HEK293T (cell line): Measurements from ENCODE around the gene CDK5RAP2.
A peak's percentile ranks its signal among the peaks of the same experiment; 100 is the strongest.

Experiments
- CTCF ChIA-PET: fragments of 350-600 bp; formaldehyde crosslinking; extraction: SDS; loops from one replicate; lab custom pipeline; 2021; ENCODE audit warnings: antibody characterized with exemption, inconsistent platforms; lab: Yijun Ruan, JAX
- POLR2A ChIA-PET: fragments of 350-600 bp; formaldehyde crosslinking; extraction: SDS; loops from one replicate; lab custom pipeline; 2020; ENCODE audit warnings: antibody characterized with exemption, inconsistent platforms; lab: Yijun Ruan, JAX
- DNase-seq: peaks from one replicate; pipeline ENCODE4 v3.0.0; 2012; ENCODE audit warnings: mixed read lengths; ENCODE audit errors: extremely low spot score
- ARNT ChIP-seq: fragments of 450-650 bp; IDR thresholded peaks from 2 replicates; pipeline ENCODE4 v1.6.1; 2017; ENCODE audit warnings: mild to moderate bottlenecking
- BHLHE40 ChIP-seq: fragments of 450-650 bp; IDR thresholded peaks from 2 replicates; pipeline ENCODE4 v1.6.1; 2016; ENCODE audit warnings: mild to moderate bottlenecking, moderate library complexity, borderline replicate concordance
- CTBP1 ChIP-seq: fragments of 450-650 bp; IDR thresholded peaks from 2 replicates; pipeline ENCODE4 v1.6.1; 2016; ENCODE audit warnings: borderline replicate concordance
- ELF4 ChIP-seq: fragments of 450-650 bp; IDR thresholded peaks from 2 replicates; pipeline ENCODE4 v1.6.1; 2017; ENCODE audit warnings: antibody characterized with exemption
- FOXA1 ChIP-seq: fragments of 450-650 bp; IDR thresholded peaks from 2 replicates; pipeline ENCODE4 v1.6.1; 2016; ENCODE audit warnings: mild to moderate bottlenecking
- FOXK2 ChIP-seq: fragments of 450-650 bp; IDR thresholded peaks from 2 replicates; pipeline ENCODE4 v1.6.1; 2016; ENCODE audit warnings: mild to moderate bottlenecking
- FOXM1 ChIP-seq: fragments of 450-650 bp; IDR thresholded peaks from 2 replicates; pipeline ENCODE4 v1.6.1; 2017; ENCODE audit warnings: mild to moderate bottlenecking, borderline replicate concordance
- HDGF ChIP-seq: fragments of 450-650 bp; IDR thresholded peaks from 2 replicates; pipeline ENCODE4 v1.6.1; 2017; ENCODE audit warnings: antibody characterized with exemption, borderline replicate concordance
- L3MBTL2 ChIP-seq: fragments of 450-650 bp; conservative IDR thresholded peaks from 2 replicates; pipeline ENCODE4 v1.6.1; 2016; ENCODE audit warnings: mild to moderate bottlenecking
- LEF1 ChIP-seq: fragments of 450-650 bp; IDR thresholded peaks from 2 replicates; pipeline ENCODE4 v1.6.1; 2017; ENCODE audit warnings: mild to moderate bottlenecking, borderline replicate concordance
- NFRKB ChIP-seq: fragments of 450-650 bp; IDR thresholded peaks from 2 replicates; pipeline ENCODE4 v1.6.1; 2016; ENCODE audit warnings: mild to moderate bottlenecking, moderate library complexity
- SP1 ChIP-seq: fragments of 450-650 bp; IDR thresholded peaks from 2 replicates; pipeline ENCODE4 v1.6.1; 2017
- SUZ12 ChIP-seq: fragments of 450-650 bp; IDR thresholded peaks from 2 replicates; pipeline ENCODE4 v1.6.1; 2016; ENCODE audit warnings: mild to moderate bottlenecking
- TARDBP ChIP-seq: fragments of 450-650 bp; IDR thresholded peaks from 2 replicates; pipeline ENCODE4 v1.6.1; 2016
- ZNF384 ChIP-seq: fragments of 450-650 bp; IDR thresholded peaks from 2 replicates; pipeline ENCODE4 v1.6.1; 2016
- TF ChIP-seq, protein P1 (sequence below): fragments of 450-650 bp; IDR thresholded peaks from 2 replicates; pipeline ENCODE4 v1.6.1; 2016

CDK5RAP2 gene

DNA sequence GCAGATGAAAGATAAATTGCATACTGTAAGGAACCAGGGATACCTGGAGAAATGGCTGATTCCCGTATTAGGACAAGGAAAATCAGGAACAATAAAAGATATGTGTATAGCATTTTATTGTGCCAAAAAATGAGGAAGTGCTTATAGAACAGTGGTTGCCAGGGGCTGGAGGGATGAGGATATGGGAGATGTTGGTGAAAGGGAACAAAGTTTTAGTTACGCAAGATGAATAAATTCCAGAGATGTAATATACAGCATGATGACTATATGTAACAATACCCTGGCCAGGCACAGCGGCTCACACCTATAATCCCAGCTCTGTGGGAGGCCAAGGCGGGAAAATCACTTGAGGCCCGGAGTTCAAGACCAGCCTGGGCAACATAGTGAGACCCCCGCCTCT lies 101.8 kb downstream of the CDK5RAP2 start:
- no peak for DNase-seq
- POLR2A ChIA-PET = no interaction called here
- TF ChIP-seq HDGF (no peak), ELF4 (no peak), FOXM1 (no peak), FOXK2 (no peak), FOXA1 (no peak), ARNT (no peak)
- CTCF ChIA-PET = interaction anchor here (1.0 to 1.5 kb wide), 3 partner anchors 37 to 369 kb away, joined by 3 to 5 read pairs (median 4); no protein-coding TSS in a partner anchor

DNA sequence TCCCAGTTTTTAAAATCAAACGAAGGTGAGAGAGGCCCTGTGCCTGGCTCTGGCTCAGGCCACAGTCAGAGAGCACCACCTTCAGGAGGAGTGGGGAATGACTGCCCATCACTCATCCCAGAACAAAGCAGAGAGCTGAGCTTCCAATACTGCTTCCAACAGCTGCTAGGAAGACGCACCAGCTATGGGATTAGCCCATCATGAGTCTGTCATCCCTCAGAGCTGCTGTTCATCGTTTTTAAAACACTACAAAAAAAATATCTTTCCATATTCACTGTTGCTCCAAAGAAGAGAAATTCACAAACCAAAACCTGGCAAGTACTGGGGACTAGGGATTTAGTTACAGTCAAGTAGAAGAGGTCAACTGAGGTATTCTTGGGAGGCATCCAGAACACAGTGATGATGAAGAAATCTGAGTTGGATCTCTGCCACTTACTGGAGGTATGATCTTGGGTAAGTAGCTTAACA lies 102.4 kb downstream of the CDK5RAP2 start:
- POLR2A ChIA-PET = no interaction called here
- TF ChIP-seq FOXK2 = no peak
- TF ChIP-seq, protein P1, sequence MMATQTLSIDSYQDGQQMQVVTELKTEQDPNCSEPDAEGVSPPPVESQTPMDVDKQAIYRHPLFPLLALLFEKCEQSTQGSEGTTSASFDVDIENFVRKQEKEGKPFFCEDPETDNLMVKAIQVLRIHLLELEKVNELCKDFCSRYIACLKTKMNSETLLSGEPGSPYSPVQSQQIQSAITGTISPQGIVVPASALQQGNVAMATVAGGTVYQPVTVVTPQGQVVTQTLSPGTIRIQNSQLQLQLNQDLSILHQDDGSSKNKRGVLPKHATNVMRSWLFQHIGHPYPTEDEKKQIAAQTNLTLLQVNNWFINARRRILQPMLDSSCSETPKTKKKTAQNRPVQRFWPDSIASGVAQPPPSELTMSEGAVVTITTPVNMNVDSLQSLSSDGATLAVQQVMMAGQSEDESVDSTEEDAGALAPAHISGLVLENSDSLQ = peak; percentile 77
- CTCF ChIA-PET = interaction anchor here (0.7 to 1.5 kb wide), 11 partner anchors 17 to 369 kb away, joined by 3 to 5 read pairs (median 3); no protein-coding TSS in a partner anchor
- peak; percentile 69 for DNase-seq

DNA sequence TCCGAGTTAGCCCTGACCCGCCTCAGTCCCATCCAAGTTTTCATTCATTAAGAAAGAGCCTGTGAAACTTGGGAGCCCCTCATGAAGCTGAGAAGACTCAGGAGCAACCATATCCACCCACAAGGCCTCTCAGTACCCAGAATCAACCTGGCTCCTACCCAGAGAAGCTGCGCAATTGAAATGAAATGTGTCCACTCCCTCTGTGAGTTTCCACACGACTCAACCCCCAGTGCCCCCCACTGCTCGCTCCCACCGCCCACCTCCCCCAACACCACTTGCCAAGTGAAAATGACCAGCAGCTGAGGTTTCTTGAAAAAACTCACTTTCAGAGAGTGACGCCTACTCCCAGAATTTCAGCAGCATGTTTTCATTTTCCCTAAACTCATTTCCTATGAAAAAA lies 104.6 kb downstream of the CDK5RAP2 start:
- POLR2A ChIA-PET = no interaction called here
- no peak for DNase-seq
- TF ChIP-seq ARNT (no peak), SUZ12 (no peak), BHLHE40 (no peak), CTBP1 (no peak), SP1 (no peak), FOXK2 (no peak), FOXM1 (no peak), LEF1 (no peak), NFRKB (no peak), TARDBP (no peak), L3MBTL2 (no peak), FOXA1 (no peak), HDGF (no peak), ZNF384 (no peak), ELF4 (no peak)
- TF ChIP-seq, protein P1 = no peak
- CTCF ChIA-PET = interaction anchor here (0.6 kb wide), 1 partner anchor 56 kb away, joined by 4 read pairs; no protein-coding TSS in a partner anchor

DNA sequence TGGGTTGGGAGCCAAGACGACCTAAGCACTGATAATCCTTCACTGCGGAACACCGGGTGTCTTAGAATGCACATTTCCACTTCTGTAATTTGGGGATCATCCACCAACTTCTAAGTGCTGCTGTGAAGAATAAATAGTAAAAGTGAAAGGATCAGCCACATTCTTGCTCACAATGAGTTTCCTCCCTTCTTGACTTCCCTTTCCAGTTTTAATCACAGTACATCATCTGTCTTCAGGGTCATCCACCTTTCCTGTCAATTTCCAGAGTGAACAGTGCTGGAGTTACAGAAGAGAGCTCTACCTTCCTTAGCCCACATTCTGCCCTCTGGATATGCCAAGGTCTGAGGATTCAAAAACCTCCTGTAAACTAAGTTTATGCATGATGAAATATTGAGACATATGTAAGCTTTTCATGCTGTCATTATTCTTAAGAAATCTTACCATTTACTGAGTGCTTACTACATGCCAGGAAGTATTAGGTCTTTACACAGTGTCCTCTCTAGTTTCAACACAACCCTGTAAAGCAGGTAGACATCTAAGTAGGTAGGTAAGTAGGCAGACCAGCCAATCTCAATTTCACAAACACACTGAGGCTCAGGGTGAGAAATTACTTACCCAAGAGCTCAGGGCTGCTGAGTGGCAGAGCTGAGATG lies 105.2 kb downstream of the CDK5RAP2 start:
- TF ChIP-seq L3MBTL2 (no peak), FOXK2 (no peak), SP1 (no peak), NFRKB (no peak), FOXM1 (no peak), FOXA1 (no peak), CTBP1 (no peak), ZNF384 (no peak), BHLHE40 (no peak), LEF1 (no peak), ELF4 (no peak), HDGF (no peak), TARDBP (no peak), SUZ12 (no peak), ARNT (no peak)
- TF ChIP-seq, protein P1 = no peak
- CTCF ChIA-PET = interaction anchor here (0.6 kb wide), 1 partner anchor 56 kb away, joined by 4 read pairs; no protein-coding TSS in a partner anchor
- DNase-seq = no peak
- POLR2A ChIA-PET = no interaction called here

DNA sequence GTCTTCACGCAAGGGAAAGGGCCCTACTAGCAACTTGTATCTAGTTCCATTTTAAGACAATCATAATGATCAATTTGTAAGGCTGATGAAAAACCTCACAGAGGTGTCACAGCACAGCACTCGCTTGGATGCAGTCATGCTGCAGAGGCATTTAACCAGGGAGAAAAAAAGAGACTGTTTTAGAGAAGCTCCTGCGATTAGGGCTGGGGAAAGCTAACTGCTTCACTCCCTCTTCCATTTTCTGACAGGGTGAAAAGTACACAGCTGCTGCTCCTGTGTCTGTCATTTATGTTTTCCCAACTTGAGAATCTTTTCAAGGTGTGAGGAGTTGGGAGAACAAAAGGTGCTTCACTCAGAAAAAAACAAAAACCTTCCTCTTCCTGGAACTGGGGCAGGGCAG lies 106.4 kb downstream of the CDK5RAP2 start:
- DNase-seq = no peak
- POLR2A ChIA-PET = no interaction called here
- TF ChIP-seq LEF1 = no peak
- no peak for TF ChIP-seq NFRKB
- no peak for TF ChIP-seq ARNT
- TF ChIP-seq TARDBP = no peak
- TF ChIP-seq ZNF384 = no peak
- TF ChIP-seq L3MBTL2 = no peak
- no peak for TF ChIP-seq FOXA1
- TF ChIP-seq BHLHE40 = no peak
- no peak for TF ChIP-seq ELF4
- TF ChIP-seq, protein P1 = no peak
- TF ChIP-seq CTBP1 = no peak
- TF ChIP-seq SUZ12 = no peak
- no peak for TF ChIP-seq SP1
- TF ChIP-seq FOXM1 = no peak
- no peak for TF ChIP-seq FOXK2
- no peak for TF ChIP-seq HDGF
- CTCF ChIA-PET = no interaction called here
